HG03025 (cell line): ENCODE data around the gene PAQR7.

ENCODE experiments used
- ATAC-seq: cut with Tn5 transposase; IDR thresholded peaks from one replicate; pipeline ENCODE4 v1.9.1; 2021; ENCODE audit warnings: mild to moderate bottlenecking, moderate library complexity; ENCODE audit not compliant: unreplicated experiment, low FRiP score

PAQR7 gene

DNA sequence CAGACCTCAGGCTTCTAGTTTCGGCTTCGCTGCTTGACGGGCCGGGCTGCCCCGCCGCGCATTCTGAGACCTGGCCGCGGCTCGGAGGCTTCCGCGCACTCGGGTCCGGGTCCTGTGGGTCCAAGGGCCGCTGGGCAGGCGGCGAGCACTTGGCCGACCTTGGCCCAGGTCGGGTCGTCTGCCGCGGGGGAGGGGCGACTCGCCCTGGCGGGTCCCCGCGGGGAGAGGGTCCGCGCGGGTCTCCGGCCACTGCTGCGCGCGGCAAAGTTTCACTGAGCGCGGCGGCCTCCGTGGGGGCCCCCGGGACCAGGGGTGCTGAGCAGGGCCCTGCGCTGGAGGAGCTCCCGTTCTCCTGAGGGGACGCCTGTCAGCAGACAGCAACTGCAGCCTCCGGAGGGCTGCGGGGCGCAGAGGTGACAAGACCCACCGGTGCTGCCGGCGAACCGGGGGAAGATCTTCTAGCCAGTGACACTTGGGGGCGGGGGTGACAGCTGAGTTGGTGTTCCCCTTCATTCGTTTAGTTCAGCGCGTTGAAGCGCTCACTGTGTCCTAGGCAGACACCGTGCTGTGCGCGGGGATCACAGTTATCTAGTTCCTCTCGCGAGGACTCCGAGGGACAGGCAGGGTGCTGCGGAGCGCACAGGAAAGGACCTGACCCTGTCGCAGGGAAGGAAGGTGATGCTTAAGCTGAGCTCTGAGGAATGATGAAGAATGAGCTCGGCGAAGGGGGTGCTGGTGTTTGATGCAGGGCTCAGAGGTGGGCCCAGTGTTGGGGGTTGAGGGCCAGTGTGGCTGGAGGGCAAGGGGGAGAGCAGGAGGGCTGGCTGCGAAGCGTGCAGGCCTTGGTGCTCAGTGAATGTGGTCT is 55.0 kb downstream of the PAQR7 start:
- peak; percentile 24 for ATAC-seq

DNA sequence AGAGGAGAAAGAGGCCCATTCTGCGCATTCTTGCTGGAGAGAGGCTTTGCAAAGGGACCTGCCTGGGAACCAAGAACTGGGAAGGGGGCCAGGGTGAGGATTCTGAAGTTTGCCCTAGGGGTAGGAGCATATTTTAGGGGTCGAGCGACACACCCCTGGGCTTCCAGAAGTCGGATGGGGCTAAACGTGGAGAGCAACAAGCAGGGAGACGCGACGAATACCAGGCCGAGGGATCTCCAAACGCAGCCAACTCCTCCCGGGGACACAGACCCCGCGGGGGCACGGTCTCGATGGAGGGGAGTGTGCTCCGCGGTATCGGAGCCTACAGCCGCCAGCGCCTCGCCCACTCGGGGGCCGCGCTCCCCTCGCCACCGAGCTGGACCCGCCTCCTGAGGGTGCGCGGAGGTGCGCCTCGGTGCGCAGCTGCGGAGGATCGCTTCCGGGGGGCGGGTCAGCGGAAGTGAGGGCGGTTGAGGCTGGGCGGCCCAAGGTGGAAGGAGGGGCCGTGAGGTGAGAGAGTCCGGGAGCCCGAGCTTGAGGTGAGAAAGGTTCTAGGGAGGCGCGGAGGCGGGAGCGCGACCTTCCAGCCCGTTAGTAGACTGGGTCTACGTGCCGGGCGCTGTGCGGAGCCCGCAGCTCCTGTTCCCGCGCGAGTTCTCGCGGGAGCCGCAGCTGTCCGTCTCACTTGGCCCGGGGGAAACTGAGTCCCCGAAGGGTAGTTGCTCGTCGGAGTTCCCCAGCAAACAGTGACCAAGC is 55.8 kb downstream of the PAQR7 start, which contains the start of gene MTFR1L:
Gene MTFR1L (plus strand): TSS at position 464 of the 756 bp plus-strand sequence. CDS start 3,151 bp downstream, outside the sequence.
- peak; percentile 85 for ATAC-seq

DNA sequence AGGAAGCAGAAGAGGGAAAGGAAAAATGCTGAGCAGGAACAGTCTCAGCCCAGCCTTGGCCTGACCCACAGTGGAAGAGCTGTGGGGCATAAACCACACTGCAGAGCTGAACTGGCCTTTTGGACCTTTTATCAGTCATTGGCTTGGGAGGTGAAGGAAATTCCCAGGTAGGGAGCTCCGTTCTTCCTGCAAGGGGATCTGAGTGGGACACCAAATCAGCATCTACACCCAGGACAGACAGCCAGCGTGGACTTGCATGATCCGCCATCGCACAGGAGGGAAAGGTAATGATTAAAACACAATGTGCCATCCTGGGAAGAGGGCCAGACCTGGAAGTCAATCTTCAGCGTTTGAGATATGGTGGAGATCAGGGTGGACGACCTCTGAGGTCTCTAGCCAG is 56.9 kb downstream of the PAQR7 start:
- ATAC-seq, result no peak

DNA sequence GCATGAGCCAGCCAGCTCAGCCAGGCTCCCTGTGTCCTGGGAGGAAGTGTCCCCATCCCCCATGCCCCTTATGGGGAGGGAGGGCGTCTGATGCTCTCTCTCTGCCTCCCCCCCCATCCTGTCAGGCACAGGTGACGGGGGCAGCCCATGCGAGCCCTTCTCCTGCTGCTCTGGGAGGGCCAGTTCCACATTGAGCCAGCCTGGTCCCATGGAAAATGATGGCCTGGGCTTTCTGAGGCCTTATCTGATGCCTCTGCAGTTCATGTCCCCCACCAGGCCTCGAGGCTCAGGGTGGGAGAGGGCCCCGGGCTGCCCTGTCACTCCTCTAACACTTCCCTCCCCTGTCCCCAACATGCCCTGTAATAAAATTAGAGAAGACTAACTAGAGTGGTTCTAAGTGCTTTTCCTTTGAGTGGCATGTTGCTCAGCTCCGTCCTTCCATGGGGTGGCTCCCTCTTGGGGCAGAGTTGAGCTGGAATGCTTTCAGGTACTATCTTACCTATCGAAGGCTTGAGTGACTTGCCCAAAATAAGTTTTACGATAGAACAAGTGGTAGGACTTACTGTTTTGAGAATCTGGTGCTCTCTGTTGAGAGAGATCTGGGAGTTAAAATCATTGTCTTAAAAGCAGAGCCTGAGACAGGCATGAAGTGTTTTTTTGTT is 57.5 kb downstream of the PAQR7 start:
- ATAC-seq, result no peak

DNA sequence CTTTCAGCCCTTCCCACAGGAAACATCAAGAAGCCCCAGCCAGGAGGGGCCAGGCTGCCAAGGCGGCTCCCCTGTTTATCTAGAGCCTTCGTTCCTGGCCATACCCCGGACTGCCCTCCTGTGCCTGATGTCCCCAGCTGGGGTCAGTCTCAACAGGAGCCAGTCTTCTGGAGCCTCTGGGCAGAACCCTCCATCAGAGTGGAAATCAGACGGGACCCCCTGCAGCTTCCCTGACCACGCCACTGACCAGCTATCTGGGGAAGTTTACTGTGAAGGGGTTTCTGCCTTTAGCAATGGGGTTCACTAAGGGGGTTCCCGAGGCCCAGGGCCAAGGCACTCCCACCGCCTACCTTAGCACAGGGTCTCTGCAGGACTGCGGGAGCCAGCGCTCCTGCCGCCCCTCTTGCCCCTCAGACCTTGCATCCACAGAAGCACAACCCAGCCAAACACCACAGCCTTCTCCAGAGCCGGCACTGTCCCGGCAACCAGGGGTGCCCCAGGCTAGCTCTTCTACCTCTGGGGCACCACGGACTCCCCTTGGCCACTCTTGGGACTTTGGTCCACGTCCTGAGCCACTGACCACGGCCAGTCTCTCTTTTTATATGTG is 59.3 kb downstream of the PAQR7 start:
- ATAC-seq, result no peak

DNA sequence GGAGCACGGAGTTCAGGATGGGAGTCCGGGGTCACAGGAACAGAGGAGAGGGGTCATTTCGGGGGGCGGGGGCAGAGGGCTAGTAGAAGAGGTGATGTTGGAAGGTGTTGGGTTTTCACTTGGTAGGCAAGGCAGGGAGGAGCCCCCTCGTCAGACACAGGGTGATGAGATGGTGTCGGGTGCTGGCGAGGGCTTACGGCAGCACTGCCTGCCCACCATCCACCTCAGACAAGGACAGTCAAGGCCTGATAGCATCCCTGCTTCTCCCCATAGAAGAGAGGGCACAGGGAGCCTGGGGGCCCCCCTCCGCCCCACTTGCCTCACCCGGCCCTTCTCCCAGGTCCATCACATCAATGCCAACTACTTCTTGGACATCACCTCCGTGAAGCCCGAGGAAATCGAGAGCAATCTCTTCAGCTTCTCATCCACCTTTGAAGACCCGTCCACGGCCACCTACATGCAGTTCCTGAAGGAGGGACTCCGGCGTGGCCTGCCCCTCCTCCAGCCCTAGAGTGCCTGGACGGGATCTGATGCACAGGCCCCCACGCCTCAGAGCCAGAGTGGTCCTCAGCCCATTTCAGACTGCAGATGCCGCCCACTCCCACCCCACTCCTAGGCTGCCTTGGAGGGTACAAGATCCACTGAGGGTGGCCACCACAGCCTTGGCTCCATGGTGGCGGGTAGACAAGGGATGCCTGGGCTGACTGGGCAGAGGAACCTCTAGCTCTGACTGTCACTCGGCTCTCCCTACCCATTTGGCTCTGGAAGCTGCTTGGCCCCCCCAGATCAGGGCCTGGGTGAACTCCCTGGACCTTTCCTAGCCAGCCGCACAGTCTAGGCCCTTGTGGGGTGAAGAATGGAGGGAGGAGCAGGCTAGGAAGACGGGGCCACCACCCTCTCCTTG is 60.0 kb downstream of the PAQR7 start:
- ATAC-seq, result no peak

DNA sequence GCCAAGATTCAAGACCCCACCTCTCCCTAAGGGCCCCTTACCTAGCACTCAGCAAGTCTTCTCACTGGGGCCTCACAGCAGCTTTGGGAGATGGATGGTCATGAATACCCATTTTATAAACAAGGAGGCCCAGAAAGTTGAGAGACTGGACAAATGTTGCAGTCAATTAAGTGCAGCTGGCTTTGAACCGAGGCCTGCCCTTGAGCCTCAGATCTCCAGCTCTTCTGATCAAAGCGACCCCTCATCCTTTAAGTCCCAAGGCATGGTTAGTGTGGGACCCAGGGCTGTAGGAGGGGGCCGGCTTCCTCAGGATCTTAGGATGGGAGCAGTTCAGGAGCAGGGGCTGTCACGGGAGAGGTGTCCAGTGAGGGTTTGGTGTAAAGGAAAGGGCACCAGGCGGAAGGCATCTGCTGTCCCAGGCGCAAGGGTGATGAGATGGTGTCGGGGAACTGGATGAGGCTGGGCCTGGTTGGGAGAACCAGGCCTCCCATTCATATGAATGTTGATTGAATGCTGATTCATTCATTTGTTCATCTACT is 60.9 kb downstream of the PAQR7 start:
- ATAC-seq, result no peak

DNA sequence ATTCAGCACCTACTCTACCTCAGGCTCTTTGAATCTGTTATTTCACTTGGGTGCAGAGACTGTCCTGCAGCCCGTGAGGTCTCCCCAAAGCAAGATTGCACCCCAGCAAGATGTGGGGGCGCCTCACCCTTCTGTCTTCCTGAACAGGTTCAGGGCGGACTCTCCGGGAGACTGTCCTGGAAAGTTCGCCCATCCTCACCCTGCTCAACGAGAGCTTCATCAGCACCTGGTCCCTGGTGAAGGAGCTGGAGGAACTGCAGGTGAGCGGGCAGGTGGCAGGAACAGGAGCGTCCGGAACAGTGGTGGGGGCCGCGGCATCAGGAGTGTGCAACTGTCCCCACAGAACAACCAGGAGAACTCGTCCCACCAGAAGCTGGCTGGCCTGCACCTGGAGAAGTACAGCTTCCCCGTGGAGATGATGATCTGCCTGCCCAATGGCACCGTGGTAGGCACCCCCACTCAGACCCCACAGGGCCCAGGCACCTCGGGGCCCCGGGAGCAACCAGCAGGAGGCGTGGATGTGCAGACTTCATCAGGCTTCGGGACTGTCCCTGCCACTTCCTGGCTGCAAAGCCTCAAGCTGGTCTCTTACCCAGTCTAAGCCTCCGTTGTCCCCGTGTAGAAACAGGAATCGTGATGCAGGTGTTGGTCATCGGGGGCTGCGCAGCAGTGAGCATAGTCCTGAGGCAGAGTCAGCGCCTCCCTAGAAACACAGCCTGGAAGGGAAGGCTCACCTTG is 61.6 kb downstream of the PAQR7 start:
- no peak for ATAC-seq

DNA sequence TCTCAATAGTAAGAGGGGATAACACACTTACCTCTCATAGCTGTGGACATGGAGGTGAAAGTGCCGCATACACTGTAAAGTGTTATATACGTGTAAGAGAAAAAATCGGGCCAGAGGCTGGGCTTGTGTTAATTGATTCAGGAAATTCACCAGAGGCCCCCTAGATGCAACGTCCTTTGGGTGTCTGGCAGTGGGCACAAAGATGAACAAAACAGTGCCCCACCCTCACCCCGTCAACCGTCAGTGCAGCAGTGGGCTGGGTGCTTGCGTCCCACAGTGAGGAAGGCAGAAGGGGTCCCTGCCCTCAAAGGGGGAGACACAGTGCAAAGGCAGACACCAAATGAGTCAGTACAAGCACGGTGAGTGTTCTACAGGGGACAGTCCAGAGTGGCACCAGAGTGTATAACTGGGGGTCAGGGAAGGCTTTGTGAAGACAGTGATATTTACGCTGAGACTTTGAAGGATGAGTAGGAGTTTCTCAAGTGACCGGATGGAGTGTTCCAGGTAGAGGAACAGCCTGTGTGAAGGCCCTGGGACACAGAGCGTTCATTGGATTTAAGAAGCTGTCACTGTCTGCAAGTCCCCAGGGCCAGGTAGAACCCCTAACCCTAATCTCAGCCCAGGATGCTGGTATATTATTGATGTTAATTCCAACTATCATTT is 62.3 kb downstream of the PAQR7 start:
- ATAC-seq, result no peak
